HG02678 (cell line): ENCODE measurements around the gene DDOST.
"Not testable (repeated sequence)": the region's sequence is repeated elsewhere in the genome, so short reads cannot be mapped to it uniquely, and the experiment has no call there.

Experiments used
- ATAC-seq: cut with Tn5 transposase; IDR thresholded peaks from one replicate; pipeline ENCODE4 v1.9.1; 2021; ENCODE audit warnings: mild to moderate bottlenecking, moderate library complexity; ENCODE audit not compliant: unreplicated experiment

DDOST gene

GRCh38 chr1:20626524-20626923, 34.6 kb downstream of the DDOST start:
- no peak for ATAC-seq

GRCh38 chr1:20626098-20626427, 35.1 kb downstream of the DDOST start:
- no peak for ATAC-seq

GRCh38 chr1:20625176-20626097, 35.7 kb downstream of the DDOST start:
- ATAC-seq = no peak

GRCh38 chr1:20624709-20625108, 36.5 kb downstream of the DDOST start:
- ATAC-seq = no peak

GRCh38 chr1:20621012-20621411, 40.2 kb downstream of the DDOST start:
- ATAC-seq = no peak

- ATAC-seq = no peak
Measured at GRCh38 chr1:20619999-20620398, 41.2 kb downstream of the DDOST start.

GRCh38 chr1:20618550-20618949, 42.6 kb downstream of the DDOST start:
- ATAC-seq = no peak

- no peak for ATAC-seq
Measured at GRCh38 chr1:20616847-20617487, 44.2 kb downstream of the DDOST start.

- no peak for ATAC-seq
Measured at GRCh38 chr1:20615946-20616846, 45.0 kb downstream of the DDOST start.

GRCh38 chr1:20614131-20614579, 47.0 kb downstream of the DDOST start:
- no peak for ATAC-seq

- no peak for ATAC-seq
Measured at GRCh38 chr1:20612221-20612746, 48.9 kb downstream of the DDOST start.

GRCh38 chr1:20611652-20612051, 49.5 kb downstream of the DDOST start:
- no peak for ATAC-seq

- no peak for ATAC-seq
Measured at GRCh38 chr1:20610970-20611369, 50.2 kb downstream of the DDOST start.

GRCh38 chr1:20609541-20609940, 51.6 kb downstream of the DDOST start:
- ATAC-seq = no peak

GRCh38 chr1:20606801-20607570, 54.2 kb downstream of the DDOST start:
- ATAC-seq = not testable (repeated sequence)

- no peak for ATAC-seq
Measured at GRCh38 chr1:20604678-20605077, 56.5 kb downstream of the DDOST start.

GRCh38 chr1:20603504-20604464, 57.4 kb downstream of the DDOST start:
- ATAC-seq = no peak

GRCh38 chr1:20602851-20603450, 58.2 kb downstream of the DDOST start:
- no peak for ATAC-seq
